NT2/D1 (cell line): ENCODE measurements around the gene CDC14A.

Source experiments
- SUZ12 ChIP-seq: IDR thresholded peaks from 2 replicates; pipeline ENCODE4 v1.6.1; 2011; ENCODE audit not compliant: insufficient read length, insufficient read depth; ENCODE audit errors: extremely low read depth
- YY1 ChIP-seq: IDR thresholded peaks from 2 replicates; pipeline ENCODE4 v1.6.1; 2011; ENCODE audit not compliant: insufficient read length, insufficient read depth
- ZNF274 ChIP-seq: IDR thresholded peaks from 2 replicates; pipeline ENCODE4 v1.6.1; 2011; ENCODE audit warnings: mild to moderate bottlenecking, low read depth, low read length

DNA sequence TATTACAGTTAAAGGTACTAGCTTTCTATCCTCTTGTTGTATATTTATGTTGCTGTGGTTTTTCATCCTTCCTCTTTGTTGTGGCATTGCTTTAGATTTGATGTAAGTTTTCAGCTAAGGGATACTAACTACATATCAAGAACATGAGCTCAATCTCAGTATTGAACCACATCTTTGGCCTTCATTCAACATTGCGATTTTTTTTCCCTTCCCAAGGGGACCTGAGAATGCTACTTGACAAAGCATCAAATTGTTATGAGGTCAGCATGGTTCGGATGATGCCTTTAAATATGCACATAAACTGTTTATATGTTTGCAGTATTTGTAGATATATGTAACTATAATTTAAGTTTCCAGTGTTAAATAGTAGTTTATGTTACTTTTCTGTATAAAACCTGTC lies 153.9 kb downstream of the CDC14A start:
- TF ChIP-seq YY1 (no peak), ZNF274 (no peak), SUZ12 (no peak)
